ENCODE measurements around the gene CLEC14A.

CLEC14A gene

GRCh38 chr14:38255673-38256532, at the start of gene CLEC14A:
Gene CLEC14A (minus strand): TSS chr14:38256093. CDS start chr14:38256022, 71 bp downstream.
- FAIRE-seq, result no peak

- FAIRE-seq, result no peak
Measured at GRCh38 chr14:38302966-38303365, 47.1 kb upstream of the CLEC14A start.

GRCh38 chr14:38302034-38302433, 46.1 kb upstream of the CLEC14A start:
- no peak for FAIRE-seq

- no peak for FAIRE-seq
Measured at GRCh38 chr14:38297681-38298080, 41.8 kb upstream of the CLEC14A start.

GRCh38 chr14:38291681-38292467, 36.0 kb upstream of the CLEC14A start:
- FAIRE-seq, result no peak

- no peak for FAIRE-seq
Measured at GRCh38 chr14:38290601-38291188, 34.8 kb upstream of the CLEC14A start.

- no peak for FAIRE-seq
Measured at GRCh38 chr14:38286452-38286851, 30.6 kb upstream of the CLEC14A start.

GRCh38 chr14:38285962-38286361, 30.1 kb upstream of the CLEC14A start:
- FAIRE-seq, result no peak

- FAIRE-seq, result no peak
Measured at GRCh38 chr14:38282936-38283335, 27.0 kb upstream of the CLEC14A start.

- FAIRE-seq, result no peak
Measured at GRCh38 chr14:38280081-38280480, 24.2 kb upstream of the CLEC14A start.

- FAIRE-seq, result no peak
Measured at GRCh38 chr14:38279572-38279971, 23.7 kb upstream of the CLEC14A start.

- no peak for FAIRE-seq
Measured at GRCh38 chr14:38278035-38278434, 22.1 kb upstream of the CLEC14A start.

GRCh38 chr14:38262844-38263243, 7.0 kb upstream of the CLEC14A start:
- FAIRE-seq, result no peak

GRCh38 chr14:38261620-38262019, 5.7 kb upstream of the CLEC14A start:
- FAIRE-seq, result no peak

GRCh38 chr14:38257507-38257906, 1.6 kb upstream of the CLEC14A start:
- no peak for FAIRE-seq

- FAIRE-seq, result no peak
Measured at GRCh38 chr14:38256533-38256840, 594 bp upstream of the CLEC14A start.

- no peak for FAIRE-seq
Measured at GRCh38 chr14:38255408-38255672, 553 bp downstream of the CLEC14A start.

GRCh38 chr14:38254571-38255407, 1.1 kb downstream of the CLEC14A start:
- no peak for FAIRE-seq

- FAIRE-seq, result no peak
Measured at GRCh38 chr14:38253676-38254075, 2.2 kb downstream of the CLEC14A start.

- peak; percentile 76 for FAIRE-seq
Measured at GRCh38 chr14:38252066-38252710, 3.7 kb downstream of the CLEC14A start.

- FAIRE-seq, result no peak
Measured at GRCh38 chr14:38250331-38250730, 5.6 kb downstream of the CLEC14A start.

- no peak for FAIRE-seq
Measured at GRCh38 chr14:38248321-38249028, 7.4 kb downstream of the CLEC14A start.
